ENCODE results near the gene BSDC1.
"Not testable (repeated sequence)": the region's sequence is repeated elsewhere in the genome, so short reads cannot be mapped to it uniquely, and the experiment has no call there.

The BSDC1 gene

GRCh38 chr1:32398401-32398800 is 4.2 kb upstream of the BSDC1 start:
- no peak for DNase-seq
- no peak overlapping the region for H3K27ac Mint-ChIP-seq
- peaks cover 11% of the 10 kb centered on the region for H3K9me3 Mint-ChIP-seq
- H3K36me3 Mint-ChIP-seq (ENCODE audit: low read depth): peaks cover 15% of the 10 kb centered on the region
- H3K4me3 Mint-ChIP-seq: no peak overlapping the region
- H3K27me3 Mint-ChIP-seq (ENCODE audit: low read depth, poor library complexity): peaks cover 3% of the 10 kb centered on the region
- peaks cover 15% of the 10 kb centered on the region for H3K4me1 Mint-ChIP-seq
- no peak for TF ChIP-seq CTCF (IDR thresholded peaks at IDR 0.05)

- Mint-ChIP-seq H3K4me3 (peak overlapping the region; percentile 25), H3K36me3 (ENCODE audit: low read depth) (peaks cover 15% of the 10 kb centered on the region)
Measured at GRCh38 chr1:32396524-32396923, 2.3 kb upstream of the BSDC1 start.

GRCh38 chr1:32394890-32395432 is 720 bp upstream of the BSDC1 start:
- Mint-ChIP-seq H3K4me1 (peaks cover 25% of the 10 kb centered on the region), H3K4me3 (peak overlapping the region; percentile 100), H3K27ac (peak overlapping the region; percentile 100), H3K27me3 (ENCODE audit: low read depth, poor library complexity) (peaks cover 3% of the 10 kb centered on the region), H3K9me3 (peaks cover 11% of the 10 kb centered on the region), H3K36me3 (ENCODE audit: low read depth) (peaks cover 15% of the 10 kb centered on the region)
- no peak for DNase-seq
- TF ChIP-seq CTCF (IDR thresholded peaks at IDR 0.05): no peak

More at GRCh38 chr1:32396524-32396923, 2.3 kb upstream of the BSDC1 start:
- H3K27me3 Mint-ChIP-seq (ENCODE audit: low read depth, poor library complexity); H3K27ac Mint-ChIP-seq; DNase-seq: not testable (repeated sequence)
- Mint-ChIP-seq H3K4me1 (peaks cover 25% of the 10 kb centered on the region), H3K9me3 (peaks cover 11% of the 10 kb centered on the region)

GRCh38 chr1:32393832-32394140 is 455 bp downstream of the BSDC1 start:
- peak overlapping the region; percentile 100 for H3K27ac Mint-ChIP-seq
- DNase-seq: no peak
- peaks cover 11% of the 10 kb centered on the region for H3K9me3 Mint-ChIP-seq
- TF ChIP-seq CTCF (IDR thresholded peaks at IDR 0.05): no peak
- H3K36me3 Mint-ChIP-seq (ENCODE audit: low read depth): peaks cover 15% of the 10 kb centered on the region
- peak overlapping the region; percentile 100 for H3K4me3 Mint-ChIP-seq
- peaks cover 3% of the 10 kb centered on the region for H3K27me3 Mint-ChIP-seq (ENCODE audit: low read depth, poor library complexity)
- peaks cover 25% of the 10 kb centered on the region for H3K4me1 Mint-ChIP-seq

DNA sequence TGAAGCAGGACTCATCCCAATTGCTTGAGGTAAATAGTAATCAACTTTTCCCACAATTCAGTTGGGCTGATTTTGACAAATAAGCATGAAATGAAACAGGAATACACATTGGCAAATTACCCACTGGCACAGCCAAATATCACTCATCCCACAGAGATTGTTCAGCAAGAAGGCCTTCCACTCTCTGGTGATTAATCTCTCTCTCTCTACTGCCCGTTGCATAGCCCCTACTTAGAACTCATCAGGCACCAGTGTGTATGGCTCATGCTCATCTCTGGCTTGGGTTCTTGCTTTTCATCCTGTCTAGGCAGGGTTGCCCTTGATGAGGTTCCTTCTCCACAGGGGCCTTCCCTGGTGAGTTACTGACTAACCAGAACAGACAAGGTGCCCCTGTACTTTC is 1.1 kb downstream of the BSDC1 start:
- Mint-ChIP-seq H3K36me3 (ENCODE audit: low read depth) (peaks cover 15% of the 10 kb centered on the region), H3K4me1 (peaks cover 25% of the 10 kb centered on the region), H3K27ac (peak overlapping the region; percentile 100), H3K9me3 (peaks cover 11% of the 10 kb centered on the region), H3K27me3 (ENCODE audit: low read depth, poor library complexity) (peaks cover 3% of the 10 kb centered on the region), H3K4me3 (peak overlapping the region; percentile 100)
- no peak for TF ChIP-seq CTCF (IDR thresholded peaks at IDR 0.05)
- no peak for DNase-seq

DNA sequence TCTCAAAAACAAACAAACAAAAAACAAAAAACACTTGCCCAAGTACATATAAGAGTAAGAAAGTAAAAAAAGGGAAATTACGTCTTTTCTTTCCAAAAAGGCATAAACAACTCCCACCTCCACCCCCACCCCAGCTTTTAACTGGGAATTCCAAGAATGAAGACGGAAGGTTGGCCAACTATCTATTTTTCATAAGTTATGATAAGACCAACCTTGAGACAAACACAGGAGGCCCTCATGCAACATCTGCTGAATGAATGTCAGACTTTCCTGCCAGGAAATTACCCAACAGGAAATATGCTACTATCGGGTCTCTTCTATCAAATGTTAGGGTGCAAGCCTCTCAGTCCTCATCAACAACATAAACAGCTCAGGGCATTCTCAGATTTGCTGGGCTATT is 1.9 kb downstream of the BSDC1 start:
- no peak for DNase-seq
- Mint-ChIP-seq H3K9me3 (peaks cover 8% of the 10 kb centered on the region), H3K4me1 (peaks cover 25% of the 10 kb centered on the region), H3K36me3 (ENCODE audit: low read depth) (peaks cover 12% of the 10 kb centered on the region), H3K27ac (peak overlapping the region; percentile 34), H3K27me3 (ENCODE audit: low read depth, poor library complexity) (peaks cover 2% of the 10 kb centered on the region), H3K4me3 (peak overlapping the region; percentile 100)
- no peak for TF ChIP-seq CTCF (IDR thresholded peaks at IDR 0.05)

Measured in nephron progenitor cell (in vitro differentiated cells).